Measurements from ENCODE around the gene FLVCR2.
"Not testable (repeated sequence)": the region's sequence is repeated elsewhere in the genome, so short reads cannot be mapped to it uniquely, and the experiment has no call there.

Gene FLVCR2

DNA sequence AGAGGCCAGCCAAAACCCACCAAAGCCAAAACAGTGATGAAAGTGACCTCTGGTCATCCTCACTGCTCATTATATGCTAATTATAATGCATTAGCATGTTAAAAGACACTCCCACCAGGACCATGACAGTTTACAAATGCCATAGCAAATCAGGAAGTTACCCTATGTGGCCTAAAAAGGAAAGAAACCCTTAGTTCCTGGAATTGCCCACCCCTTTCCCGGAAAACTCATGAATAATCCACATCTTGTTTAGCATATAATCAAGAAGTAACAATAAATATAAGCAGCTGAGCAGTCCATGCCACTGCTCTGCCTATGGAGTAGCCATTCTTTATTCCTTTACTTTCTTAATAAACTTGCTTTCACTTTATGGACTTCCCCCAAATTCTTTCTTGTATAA lies 21.7 kb downstream of the FLVCR2 start:
- DNase-seq = not testable (repeated sequence)

DNA sequence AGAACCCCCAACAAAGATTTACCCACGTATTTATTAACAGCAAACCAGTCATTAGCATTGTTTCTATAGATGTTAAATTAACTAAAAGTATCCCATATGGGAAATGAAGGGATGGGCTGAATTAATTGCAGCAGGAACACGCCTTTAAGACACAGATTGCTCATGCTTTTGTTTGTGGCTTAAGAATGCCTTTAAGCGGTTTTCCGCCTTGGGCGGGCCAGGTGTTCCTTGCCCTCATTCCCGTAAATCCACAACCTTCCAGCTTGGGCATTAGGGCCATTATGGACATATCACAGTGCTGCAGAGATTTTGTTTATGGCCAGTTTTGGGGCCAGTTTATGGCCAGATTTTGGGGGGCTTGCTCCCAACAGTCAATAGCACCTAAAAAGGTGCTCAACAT lies 22.6 kb downstream of the FLVCR2 start:
- DNase-seq = not testable (repeated sequence)

DNA sequence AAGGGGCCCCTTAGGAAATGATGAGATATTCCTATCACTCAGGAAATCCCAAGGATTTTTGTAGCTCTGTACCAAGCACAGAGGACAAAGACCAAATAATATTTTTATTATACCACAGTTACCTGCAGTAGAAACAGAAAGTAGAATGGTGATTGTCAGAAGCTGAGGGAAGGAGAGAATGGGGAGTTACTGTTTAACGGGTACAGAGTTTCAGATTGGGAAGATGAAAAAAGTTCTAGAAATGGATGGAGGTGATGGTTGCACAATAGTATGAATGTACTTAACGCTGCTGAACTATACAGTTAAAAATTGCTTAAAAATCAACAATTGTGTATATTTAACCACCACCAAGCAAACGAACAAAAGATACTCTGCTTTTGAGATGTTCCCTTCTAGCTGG lies 24.1 kb downstream of the FLVCR2 start:
- no peak for DNase-seq

DNA sequence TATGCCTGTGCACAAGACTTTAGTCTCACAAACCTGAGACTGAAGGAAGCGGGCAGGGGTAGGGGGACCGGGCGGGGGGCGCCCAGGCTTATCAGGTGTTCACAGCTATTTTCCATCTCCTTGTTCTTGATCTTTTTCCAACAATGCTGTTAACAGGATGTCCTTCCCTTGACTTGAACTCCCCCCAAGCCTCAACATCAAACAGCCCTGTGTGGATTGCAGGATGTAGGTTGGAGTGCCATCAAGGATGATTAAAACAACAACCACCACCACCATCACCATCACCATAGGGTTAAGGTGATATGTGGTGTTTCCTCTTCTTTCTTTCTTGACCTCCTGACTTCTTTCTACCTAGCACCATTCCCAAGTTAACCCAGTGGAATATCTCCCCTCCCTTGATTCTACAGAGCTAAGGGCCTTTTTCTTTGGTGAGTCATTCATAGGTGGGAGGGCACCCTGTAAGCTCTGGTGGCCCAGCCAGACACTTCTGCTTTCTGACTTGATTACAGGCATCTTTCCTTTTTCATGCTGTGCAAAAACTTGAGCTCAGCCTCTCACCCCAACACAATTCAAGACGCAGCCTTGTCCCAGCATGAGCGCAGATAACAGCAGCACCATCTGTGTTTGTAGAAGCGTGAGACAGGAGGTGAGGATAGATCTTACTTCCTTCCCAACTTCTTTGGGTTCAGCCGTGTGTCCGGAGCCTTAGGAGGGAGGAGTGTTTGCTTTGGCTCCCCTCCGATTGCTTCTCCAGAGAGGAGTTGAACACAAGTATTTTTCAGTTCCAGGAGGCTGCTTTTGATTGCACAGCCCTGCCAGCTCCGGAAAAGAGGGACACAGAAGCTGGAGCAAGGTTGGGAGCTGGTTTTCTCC lies 26.8 kb downstream of the FLVCR2 start:
- DNase-seq = no peak

DNA sequence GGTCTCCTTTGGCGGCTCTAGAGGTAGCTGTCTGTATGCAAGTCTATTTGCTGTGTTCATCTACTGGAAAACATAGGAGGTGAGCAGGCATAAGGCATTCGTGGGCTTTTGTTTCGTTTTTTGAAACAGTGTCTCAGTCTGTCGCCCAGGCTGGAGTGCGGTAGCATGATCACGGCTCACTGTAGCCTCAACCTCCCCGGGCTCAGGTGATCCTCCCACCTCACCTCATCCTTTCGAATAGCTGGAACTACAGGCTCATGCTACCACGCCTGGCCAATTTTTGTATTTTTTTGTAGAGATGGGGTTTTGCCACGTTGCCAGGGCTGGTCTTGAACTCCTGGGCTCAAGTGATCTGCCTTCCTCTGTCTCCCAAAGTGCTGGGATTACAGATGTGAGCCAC lies 27.5 kb downstream of the FLVCR2 start:
- DNase-seq = no peak

DNA sequence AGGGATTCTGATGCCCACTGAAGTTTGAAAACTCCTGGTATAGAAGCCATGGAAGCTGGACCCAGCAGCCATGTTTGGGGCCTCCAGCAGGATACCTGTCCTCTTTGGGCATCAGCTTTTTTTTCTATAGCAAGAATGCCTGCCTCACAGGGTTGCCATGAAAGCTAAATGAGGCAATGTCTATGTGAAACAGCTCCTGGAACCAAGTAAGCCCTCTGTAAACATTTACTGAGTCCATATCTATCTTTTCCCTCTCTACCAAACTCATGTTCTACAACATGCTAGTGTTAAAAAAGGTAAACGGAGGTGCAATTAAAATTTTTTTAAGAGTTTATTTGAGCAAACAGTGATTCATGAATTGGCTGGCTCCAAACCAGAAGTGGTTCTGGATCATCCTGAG lies 28.6 kb downstream of the FLVCR2 start:
- DNase-seq = no peak

DNA sequence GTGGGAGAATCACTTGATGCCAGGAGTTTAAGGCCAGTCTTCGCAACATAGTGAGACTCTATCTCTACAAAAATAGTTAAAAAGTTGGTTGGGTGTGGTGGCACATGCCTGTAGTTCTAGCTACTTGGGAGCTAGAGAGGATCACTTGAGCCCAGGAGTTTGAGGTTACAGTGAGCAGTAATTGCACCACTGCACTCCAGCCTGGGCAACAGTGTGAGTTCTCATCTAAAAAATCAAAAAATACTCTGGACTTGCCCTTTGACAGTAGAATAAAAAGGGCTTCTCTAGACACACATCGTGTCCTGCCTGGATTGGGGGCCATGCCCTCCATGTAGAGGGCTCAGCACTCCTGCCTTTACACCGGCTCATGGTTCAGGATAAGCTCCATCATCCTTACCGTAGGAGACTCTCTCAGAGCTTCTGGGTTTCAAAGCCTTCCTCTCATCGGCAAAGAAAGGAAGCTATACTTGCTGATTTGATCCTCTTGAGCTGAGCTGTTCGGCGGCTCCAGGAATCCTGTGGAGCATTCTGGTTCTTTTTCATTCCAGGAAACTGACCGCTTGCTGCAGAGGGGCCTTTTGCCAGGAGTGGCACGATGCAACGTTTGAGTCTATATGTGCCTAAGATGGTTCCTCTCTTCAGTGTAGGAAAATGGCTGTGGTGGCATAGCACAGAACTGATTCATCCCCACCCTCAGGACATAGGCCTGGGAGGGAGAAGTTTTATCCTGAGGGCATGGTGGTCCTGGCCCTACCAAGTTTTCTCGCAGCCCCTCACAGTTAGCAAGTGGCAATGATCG lies 29.6 kb downstream of the FLVCR2 start:
- no peak for DNase-seq

DNA sequence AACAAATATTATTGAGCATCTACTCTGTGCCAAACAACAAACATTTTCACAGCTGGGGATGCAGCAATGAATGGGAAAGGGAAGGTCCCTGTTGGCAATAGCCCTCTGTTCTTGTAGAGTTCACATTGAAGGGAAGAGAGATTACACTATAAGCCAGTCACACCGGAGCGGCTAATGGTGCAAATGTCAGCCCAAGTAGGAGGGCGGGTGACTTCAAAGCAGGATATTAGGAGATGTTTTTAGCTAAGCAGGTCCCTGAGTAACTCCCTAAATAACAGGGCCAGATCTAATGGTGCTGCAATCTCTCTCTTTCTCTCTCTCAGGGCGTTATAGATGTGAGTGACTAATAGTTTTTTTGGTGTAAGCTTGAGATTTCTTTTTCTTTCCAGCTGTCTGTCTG lies 30.7 kb downstream of the FLVCR2 start:
- no peak for DNase-seq

DNA sequence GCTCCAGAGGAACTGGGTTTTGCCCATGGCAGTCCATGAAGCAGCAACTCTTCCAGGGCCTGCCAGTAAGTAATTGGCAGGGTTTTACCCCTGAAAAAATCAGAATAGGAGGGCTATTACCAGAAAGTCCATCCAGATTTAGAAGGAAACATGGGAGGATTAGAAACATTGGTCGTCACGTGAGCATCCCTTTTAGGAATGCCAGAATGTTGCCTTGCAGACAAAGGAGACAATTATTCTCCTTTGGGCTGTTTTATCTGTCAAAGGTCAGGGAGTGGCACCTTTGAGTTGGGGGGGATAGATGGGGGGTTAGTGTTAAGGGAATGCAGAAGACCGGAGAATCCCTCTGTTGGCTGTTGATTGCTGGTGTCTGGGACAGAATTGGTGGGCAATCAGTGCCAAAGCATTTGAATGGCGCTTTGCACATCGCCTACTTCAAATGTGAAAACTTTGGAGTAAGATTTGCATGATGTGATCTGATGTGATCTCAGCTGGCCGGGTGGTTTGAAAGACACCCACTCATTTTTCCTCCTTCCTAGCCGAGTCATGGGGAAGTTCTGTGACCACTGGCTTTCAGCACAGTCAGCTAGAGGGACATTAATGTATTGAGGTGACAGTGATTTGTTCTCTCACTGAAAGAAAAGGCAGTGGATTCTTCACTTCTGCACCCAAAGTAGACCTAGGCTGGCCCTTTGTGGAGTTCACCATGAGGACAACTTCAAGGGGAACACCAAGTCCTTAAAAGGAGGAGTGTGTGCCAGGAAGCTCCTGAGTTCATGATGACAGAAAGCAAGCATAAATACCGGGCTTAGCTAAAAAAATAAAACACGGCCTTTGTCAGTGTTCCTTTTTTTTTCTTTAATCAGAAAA lies 31.4 kb downstream of the FLVCR2 start:
- DNase-seq = no peak

DNA sequence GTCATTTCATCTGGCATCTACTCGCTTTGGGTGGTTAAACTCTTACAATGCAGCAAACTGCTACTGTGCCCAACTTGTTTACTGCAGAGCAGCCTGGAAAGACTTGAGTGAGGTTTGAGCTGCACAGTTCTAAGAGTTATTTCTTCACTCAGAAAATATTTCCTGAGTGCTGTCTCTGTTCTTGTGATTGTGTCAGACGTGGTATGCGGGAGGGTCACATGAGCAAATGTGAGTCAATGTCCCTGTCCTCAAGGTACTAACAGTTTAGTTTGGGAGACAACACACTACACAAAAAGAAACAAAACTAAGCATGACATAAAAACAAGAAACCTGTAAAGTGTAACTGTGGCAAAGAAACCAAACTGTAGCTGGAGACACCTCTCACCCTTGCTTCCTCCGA lies 32.4 kb downstream of the FLVCR2 start:
- DNase-seq = no peak

DNA sequence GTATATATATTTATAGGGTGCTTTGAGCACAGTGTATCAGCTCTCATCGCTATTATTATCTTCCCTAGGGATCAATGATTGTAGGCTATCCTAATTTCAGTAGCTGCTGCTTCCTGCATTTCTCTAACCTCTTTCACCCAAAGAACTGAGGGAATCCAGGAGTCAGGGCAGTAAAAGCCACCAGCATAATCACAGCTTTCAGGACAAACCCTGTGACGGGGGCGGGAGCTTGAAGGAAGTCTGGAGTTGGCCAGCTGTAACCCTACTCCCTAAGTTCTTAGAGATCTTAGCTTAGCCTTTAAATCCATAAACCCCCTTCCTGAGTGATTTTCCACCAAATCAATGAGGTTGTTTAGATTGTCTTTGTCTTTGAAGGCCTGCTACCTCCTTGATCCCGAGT lies 33.7 kb downstream of the FLVCR2 start:
- no peak for DNase-seq

DNA sequence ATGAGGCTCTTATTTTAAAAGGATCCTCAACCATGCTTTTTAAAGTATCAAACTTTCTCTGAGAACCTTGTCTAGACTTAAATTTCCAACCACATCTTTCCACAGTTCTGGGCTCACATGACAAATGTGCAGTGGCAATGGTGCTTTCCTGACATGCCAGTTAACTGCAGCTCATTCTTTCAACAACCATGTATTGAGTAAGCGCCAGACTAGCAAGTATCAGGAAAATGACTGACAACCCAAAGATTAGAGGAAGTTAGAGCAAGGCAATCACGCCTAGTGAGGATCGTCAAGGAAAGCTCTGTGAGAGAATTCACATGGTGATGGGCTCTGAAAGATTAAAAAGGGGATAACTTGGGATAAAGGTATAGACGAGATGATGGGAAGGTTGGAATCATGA lies 35.8 kb downstream of the FLVCR2 start:
- no peak for DNase-seq

DNA sequence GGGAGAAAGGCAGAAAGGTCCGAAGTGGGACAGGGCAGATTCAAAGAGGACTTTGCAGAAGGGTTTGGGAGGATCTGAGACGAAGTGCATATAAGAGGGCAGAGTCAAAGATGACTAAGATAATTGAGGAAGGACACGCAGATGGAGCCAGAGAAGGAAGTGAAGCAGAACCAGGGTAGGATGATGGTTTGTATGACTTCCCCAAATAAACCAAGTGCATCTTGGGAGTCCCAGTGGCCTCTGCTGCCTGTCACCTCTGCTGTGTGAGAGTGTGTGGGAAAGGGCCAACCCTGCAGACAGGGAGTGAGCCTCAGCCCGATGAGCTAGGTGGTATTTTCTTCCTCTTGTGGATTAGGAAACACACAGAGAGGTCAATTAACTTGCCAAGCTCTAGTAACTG lies 36.8 kb downstream of the FLVCR2 start:
- no peak for DNase-seq

DNA sequence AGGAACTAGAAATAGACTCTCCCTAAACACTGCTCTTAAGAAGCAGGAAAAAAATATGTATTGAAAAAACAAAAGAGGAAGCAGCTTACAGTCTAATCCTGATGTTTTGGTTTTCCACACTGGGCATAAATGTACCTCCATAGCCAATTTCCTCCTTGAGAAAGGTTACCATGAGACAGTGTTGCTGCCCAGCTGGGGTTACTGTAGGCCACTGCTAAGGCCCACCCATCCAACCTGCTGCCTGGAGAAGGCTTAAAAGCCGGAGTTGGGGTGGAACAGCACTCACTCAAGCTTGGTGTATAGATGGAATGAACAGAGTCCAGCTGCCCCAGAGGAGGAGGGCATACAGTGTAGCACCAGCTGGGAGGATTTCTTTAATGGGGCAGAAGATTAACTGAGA lies 41.1 kb downstream of the FLVCR2 start:
- DNase-seq = no peak

DNA sequence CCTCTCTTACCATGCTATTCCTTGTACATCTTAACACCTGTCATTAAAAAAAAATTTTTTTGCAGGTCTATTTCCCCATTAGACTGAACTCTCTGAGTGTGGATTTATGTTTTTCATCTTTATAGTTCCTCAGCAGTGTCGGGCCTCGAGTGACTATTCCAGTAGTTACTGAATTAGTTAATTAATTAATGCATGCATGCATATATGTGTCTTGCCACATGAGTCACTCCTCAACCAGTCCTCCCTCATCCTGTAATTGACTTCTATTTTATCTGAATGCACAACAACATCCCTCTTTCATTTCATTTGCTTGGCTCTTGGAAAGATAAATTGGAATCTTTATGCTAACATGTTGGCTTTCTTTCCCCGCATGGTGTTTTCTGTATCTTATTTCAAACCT lies 46.6 kb downstream of the FLVCR2 start:
- no peak for DNase-seq

DNA sequence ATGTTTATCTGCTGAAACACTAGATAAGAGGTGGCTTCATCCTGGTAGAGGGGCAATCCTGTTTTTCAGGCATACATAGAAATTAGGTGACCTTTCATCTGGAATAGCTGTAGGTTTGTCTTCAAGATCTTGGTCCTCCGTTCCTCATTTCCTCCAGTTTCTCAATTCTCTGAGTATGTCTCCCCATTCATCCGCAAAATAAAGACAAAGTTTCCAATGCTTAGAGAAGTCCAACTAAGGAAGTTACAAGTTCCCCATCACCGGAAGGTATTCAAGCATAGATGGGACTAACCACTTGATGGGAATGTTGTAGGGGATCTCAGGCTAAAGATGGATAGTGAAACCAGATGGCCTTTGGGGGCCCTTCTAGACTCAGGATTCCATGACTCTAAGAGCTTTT lies 48.0 kb downstream of the FLVCR2 start:
- no peak for DNase-seq

DNA sequence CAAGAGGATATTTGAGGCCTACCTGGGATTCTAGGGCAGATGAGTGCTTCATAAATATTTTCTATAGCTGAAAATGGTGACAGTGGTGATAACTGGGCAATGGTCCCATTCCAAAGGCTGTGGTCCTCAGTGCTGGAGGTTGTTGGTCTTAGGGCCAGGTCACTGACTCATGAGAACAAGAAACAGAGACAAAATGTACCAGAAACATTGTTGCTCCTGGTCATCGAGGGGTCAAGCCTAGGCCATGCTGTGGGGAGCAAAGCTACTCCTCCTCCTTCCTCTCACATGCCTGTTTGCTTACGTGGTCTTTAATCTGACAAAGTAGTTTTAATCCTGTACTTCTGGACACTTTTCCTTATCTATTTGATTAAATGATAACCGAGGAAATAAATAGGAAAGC lies 48.4 kb downstream of the FLVCR2 start:
- DNase-seq = no peak

DNA sequence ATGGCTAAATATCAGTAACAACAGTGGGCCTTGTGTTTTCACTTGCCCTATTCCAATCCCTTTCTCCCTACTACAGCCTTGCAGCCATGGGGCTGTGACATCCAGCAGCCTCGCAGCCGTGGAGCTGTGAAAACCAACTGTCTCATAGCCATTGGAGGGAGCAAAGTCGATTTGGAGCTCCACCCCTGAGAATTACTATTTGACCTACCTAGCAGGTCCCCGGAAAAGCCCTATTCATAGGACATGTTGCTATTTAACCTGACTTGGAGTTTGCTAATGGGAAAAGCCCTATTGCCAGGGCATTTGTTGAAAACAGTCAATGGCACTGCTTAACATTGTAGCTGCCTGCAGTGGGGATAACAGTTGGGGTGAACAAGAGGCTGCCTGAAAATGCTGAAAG lies 49.0 kb downstream of the FLVCR2 start:
- no peak for DNase-seq

DNA sequence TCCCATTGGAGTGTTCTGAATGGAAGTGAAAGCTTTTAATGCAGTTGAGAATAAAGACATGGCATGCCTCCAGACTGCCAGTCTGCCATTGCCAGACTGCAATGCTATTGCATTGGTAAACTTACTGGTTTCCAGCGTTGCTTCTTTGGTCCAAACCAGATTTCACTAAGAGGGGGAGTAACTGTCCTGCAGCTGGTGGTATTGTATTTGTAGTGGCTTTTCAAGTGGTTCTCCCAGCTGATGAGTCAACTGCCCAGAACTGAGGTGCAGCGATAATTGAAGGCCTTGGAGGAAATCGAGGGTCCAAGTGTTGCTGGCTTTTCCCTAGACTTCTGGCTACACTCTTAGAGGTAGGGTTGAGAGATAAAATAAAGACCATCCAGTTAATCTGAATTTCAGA lies 50.4 kb downstream of the FLVCR2 start:
- no peak for DNase-seq

DNA sequence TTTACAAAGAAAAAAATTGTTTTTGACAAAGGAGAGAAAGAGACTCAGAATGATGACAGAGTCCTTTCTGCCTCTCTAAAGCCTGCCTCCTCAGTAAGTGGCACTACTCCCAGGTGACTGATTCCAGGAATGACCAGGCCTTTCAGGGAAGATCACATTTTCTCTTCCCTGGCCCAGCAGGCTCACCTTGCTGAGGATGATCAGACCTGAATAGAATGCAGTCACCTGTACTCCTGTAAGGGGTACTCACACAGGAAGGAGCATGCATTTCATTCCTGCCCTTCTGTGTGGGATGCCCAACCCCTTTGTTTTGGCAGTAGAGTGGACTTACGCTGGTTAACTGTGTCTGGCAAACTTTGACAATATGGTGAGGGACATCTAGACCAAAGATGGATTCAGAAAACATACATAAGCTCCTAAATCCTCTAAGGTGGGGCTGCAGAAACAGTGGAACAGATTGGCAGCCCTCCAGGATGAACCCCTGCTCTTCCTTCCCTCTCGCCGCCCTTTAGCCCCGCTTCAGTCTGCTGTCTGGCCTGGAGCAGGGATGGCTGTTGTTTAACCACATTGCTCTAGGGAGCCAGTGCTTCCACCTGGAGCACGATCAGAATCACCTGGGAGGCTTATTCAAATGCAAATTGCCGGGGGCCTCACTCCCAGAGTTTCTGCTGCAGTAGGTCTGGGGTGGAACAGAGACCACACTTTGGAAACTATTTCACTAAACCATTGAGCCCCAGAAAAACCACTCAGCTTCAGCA lies 52.5 kb downstream of the FLVCR2 start:
- no peak for DNase-seq

DNA sequence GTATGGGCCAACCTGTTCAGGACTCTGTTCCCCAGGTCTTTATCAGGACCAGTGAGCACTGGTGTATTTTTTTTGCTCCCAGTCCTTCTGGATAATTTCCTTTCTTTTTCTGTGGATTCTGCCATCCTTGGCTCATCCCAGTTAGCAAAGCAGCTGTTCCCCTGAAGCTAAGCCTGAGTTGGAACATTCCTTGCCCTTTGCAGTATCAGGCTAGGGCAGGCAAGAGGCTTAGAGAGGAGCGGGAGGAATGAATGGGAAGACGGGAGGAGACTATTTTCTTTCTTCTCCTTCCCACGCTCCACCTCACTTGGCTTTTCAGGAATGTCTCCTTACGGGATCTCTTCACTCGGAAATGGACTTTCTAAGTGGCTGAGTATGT lies 53.0 kb downstream of the FLVCR2 start:
- no peak for DNase-seq

DNA sequence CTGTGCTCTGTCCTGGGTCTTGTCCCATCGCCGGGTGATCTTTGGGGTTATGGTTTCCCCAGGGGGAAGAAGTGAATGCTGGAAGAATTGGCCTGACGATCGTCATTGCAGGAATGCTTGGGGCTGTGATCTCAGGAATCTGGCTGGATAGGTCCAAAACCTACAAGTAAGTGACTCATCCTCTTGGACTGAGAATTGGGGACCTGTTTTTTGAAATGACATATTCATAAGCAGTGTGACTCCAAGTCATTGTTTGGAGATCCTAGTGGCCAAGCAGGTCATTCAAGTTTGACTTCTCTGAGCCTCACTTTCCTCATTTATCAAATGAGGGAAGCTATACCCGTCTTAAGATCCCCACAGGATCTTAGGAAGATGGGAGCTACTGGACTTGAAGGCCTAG lies 56.4 kb downstream of the FLVCR2 start:
- no peak for DNase-seq
